Measurements from ENCODE around the gene LRRC61.

- no peak for TF ChIP-seq POLR2A (IDR thresholded peaks at IDR 0.05; ENCODE audit: low read length)
- no peak for TF ChIP-seq GATA1 (IDR thresholded peaks at IDR 0.05; ENCODE audit: low read depth, low read length)
Measured at GRCh38 chr7:150337179-150337578, 14.0 kb downstream of the LRRC61 start.
